Caki2 (cell line): ENCODE measurements around the gene PI4KA. TPM values are rescaled to one million over a fixed set of nuclear protein-coding genes. Genes with fewer than 3 reads are reported as not detected.
"Not testable (repeated sequence)": the region's sequence is repeated elsewhere in the genome, so short reads cannot be mapped to it uniquely, and the experiment has no call there.

Source experiments
- DNase-seq: peaks from one replicate; pipeline ENCODE4 v3.0.0-alpha.2; 2015; ENCODE audit warnings: low read depth
- in situ Hi-C: cut with HindIII; loops from 2 replicates; pipeline ENCODE4 v1.10.0; 2016; ENCODE audit warnings: low sequenced_read_pairs, low pct_unique_long_range_greater_than_20kb, mixed read lengths
- total RNA-seq: library from RNA; depleted of rRNA; stranded (reverse); fragments of >200 nt; shearing (Covaris generic); gene quantifications from 2 replicates; pipeline ENCODE4 v1.2.3, GENCODE V29; 2014; ENCODE audit warnings: low replicate concordance

PI4KA gene
- total RNA-seq, 1 experiment from 2014 or later = 29.9 TPM

GRCh38 chr22:20826373-20827152 lies 32.0 kb downstream of the PI4KA start:
- in situ Hi-C loops, DNase-seq: not testable (repeated sequence)

- no peak for DNase-seq
- in situ Hi-C loops = no loop called here
These were observed 33.0 kb downstream of the PI4KA start for GRCh38 chr22:20825624-20826023.

GRCh38 chr22:20825216-20825615 lies 33.4 kb downstream of the PI4KA start:
- DNase-seq, in situ Hi-C loops: not testable (repeated sequence)

GRCh38 chr22:20823264-20823663 lies 35.3 kb downstream of the PI4KA start:
- no peak for DNase-seq
- in situ Hi-C loops = no loop called here

GRCh38 chr22:20822240-20822639 lies 36.4 kb downstream of the PI4KA start:
- no peak for DNase-seq
- in situ Hi-C loops = no loop called here

GRCh38 chr22:20821717-20822239 lies 36.8 kb downstream of the PI4KA start:
- DNase-seq, in situ Hi-C loops: not testable (repeated sequence)

GRCh38 chr22:20819471-20819870 lies 39.1 kb downstream of the PI4KA start:
- DNase-seq = no peak
- in situ Hi-C loops = no loop called here

GRCh38 chr22:20818471-20818870 lies 40.1 kb downstream of the PI4KA start:
- no peak for DNase-seq
- in situ Hi-C loops = no loop called here

- in situ Hi-C loops = no loop called here
These were observed 42.1 kb downstream of the PI4KA start for GRCh38 chr22:20816559-20816958.

GRCh38 chr22:20815477-20816050 lies 43.0 kb downstream of the PI4KA start:
- in situ Hi-C loops = no loop called here
- no peak for DNase-seq

More at GRCh38 chr22:20816559-20816958, 42.1 kb downstream of the PI4KA start:
- DNase-seq = no peak

GRCh38 chr22:20814221-20814808 lies 44.3 kb downstream of the PI4KA start:
- DNase-seq = no peak
- in situ Hi-C loops = no loop called here

GRCh38 chr22:20813056-20813455 lies 45.6 kb downstream of the PI4KA start:
- in situ Hi-C loops = no loop called here
- no peak for DNase-seq

- no peak for DNase-seq
- in situ Hi-C loops = no loop called here
These were observed 46.5 kb downstream of the PI4KA start for GRCh38 chr22:20811971-20812660.

- in situ Hi-C loops = no loop called here
- no peak for DNase-seq
These were observed 47.4 kb downstream of the PI4KA start for GRCh38 chr22:20811171-20811570.

- no peak for DNase-seq
- in situ Hi-C loops = no loop called here
These were observed 48.0 kb downstream of the PI4KA start for GRCh38 chr22:20810645-20811044.

- in situ Hi-C loops = no loop called here
- DNase-seq = no peak
These were observed 48.9 kb downstream of the PI4KA start for GRCh38 chr22:20809538-20810185.

- DNase-seq = no peak
- in situ Hi-C loops = no loop called here
These were observed 49.8 kb downstream of the PI4KA start for GRCh38 chr22:20808844-20809243.

- in situ Hi-C loops = no loop called here
These were observed 51.3 kb downstream of the PI4KA start for GRCh38 chr22:20807315-20807752.

More at GRCh38 chr22:20807315-20807752, 51.3 kb downstream of the PI4KA start:
- peak; percentile 74 for DNase-seq
